Epithelial cell of esophagus (primary cell): ENCODE data around the gene PVR.
"Not testable (repeated sequence)": the region's sequence is repeated elsewhere in the genome, so short reads cannot be mapped to it uniquely, and the experiment has no call there.

Experiments used
- DNase-seq: peaks from one replicate; pipeline ENCODE4 v3.0.0; 2010; ENCODE audit warnings: low read depth
- H3K4me3 ChIP-seq: 2 replicates; pipeline ENCODE4 v1.5.1; 2011; ENCODE audit warnings: mild to moderate bottlenecking, low read length, control low read depth
- CTCF ChIP-seq: IDR thresholded peaks from 2 replicates; pipeline ENCODE4 v1.5.1; 2011; ENCODE audit warnings: low read depth, mild to moderate bottlenecking, low read length, control low read depth, inconsistent platforms; ENCODE audit not compliant: insufficient read depth; ENCODE audit errors: missing control alignments

Gene PVR

GRCh38 chr19:44618640-44619357 is 24.9 kb upstream of the PVR start:
- TF ChIP-seq CTCF: no peak
- no peak overlapping the region for H3K4me3 ChIP-seq
- DNase-seq: no peak

GRCh38 chr19:44620667-44621066 is 23.0 kb upstream of the PVR start:
- TF ChIP-seq CTCF: no peak
- no peak for DNase-seq
- no peak overlapping the region for H3K4me3 ChIP-seq

GRCh38 chr19:44621367-44621766 is 22.3 kb upstream of the PVR start:
- TF ChIP-seq CTCF: no peak
- no peak for DNase-seq
- no peak overlapping the region for H3K4me3 ChIP-seq

GRCh38 chr19:44623080-44623479 is 20.6 kb upstream of the PVR start:
- TF ChIP-seq CTCF: no peak
- DNase-seq: no peak
- no peak overlapping the region for H3K4me3 ChIP-seq

- DNase-seq: no peak
These were observed 20.1 kb upstream of the PVR start for GRCh38 chr19:44623626-44624025.

GRCh38 chr19:44624840-44625354 is 18.8 kb upstream of the PVR start:
- no peak for DNase-seq
- no peak for TF ChIP-seq CTCF
- no peak overlapping the region for H3K4me3 ChIP-seq

More at GRCh38 chr19:44623626-44624025, 20.1 kb upstream of the PVR start:
- TF ChIP-seq CTCF: no peak
- H3K4me3 ChIP-seq: no peak overlapping the region

- DNase-seq, H3K4me3 ChIP-seq: not testable (repeated sequence)
These were observed 18.1 kb upstream of the PVR start for GRCh38 chr19:44625637-44626036.
